Hematopoietic multipotent progenitor cell treated with erythropoietin and hydrocortisone succinate and interleukin-3 and kit ligand, for 15 days (in vitro differentiated cells): Measurements from ENCODE around the gene FNIP1.
A peak's percentile ranks its signal among the peaks of the same experiment; 100 is the strongest.
"Not testable (repeated sequence)": the region's sequence is repeated elsewhere in the genome, so short reads cannot be mapped to it uniquely, and the experiment has no call there.

ENCODE experiments used
- DNase-seq: peaks from one replicate; pipeline ENCODE4 v3.0.0-alpha.2; 2015; ENCODE audit warnings: low spot score

Gene FNIP1

GRCh38 chr5:131749723-131750470 is 46.9 kb downstream of the FNIP1 start:
- no peak for DNase-seq

DNA sequence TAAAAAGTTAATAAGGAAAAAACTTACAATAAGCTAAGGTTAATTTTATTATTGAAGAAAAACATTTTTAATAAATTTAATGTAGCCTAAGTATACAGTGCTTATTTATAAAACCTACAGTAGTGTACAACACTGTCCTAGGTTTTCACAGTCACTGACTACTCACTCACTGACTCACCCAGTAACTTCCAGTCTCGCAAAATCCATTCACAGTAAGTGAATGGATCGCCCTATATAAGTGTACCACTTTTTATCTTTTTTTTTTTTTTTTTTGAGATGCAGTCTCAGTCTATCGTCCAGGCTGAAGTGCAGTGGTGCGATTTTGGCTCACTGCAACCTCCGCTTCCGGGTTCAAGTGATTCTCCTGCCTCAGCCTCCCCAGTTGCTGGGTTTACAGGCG is 47.7 kb downstream of the FNIP1 start:
- no peak for DNase-seq

GRCh38 chr5:131747180-131748105 is 49.4 kb downstream of the FNIP1 start:
- peak; percentile 75 for DNase-seq

GRCh38 chr5:131746423-131746822 is 50.4 kb downstream of the FNIP1 start:
- DNase-seq: no peak

DNA sequence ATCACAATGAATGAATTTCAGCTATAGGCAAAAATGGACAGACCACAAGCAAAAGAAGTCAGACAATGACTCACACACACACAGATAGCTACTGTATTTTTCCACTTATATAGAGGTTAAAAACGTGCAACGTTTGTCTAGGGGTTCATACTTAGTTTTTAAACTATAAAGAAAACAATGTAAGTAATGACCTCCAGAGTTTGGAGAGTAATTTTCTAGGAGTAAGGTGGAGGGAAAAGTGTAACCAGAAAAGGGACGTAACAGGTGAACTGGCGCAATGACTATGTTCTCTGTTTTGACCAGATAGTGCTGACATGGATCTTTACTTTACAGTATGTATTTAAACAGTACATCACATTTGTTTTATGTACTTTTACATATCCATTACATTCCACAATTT is 51.1 kb downstream of the FNIP1 start:
- no peak for DNase-seq

DNA sequence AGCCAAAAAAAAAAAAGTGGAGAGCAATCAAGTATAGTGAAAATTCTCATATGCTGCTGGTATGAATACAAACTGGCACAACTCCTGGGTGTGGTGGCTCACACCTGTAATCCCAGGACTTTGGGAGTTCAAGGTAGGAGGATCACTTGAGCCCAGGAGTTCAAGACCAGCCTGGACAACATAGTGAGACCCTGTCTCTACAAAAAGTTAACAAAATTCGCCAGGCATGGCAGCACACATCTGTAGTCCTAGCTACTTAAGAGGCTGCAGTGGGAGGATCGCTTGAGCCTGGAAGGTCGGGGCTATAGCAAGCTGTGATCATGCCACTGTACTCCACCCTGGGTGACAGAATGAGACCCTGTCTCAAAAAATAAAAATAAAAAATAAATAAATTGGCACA is 51.7 kb downstream of the FNIP1 start:
- DNase-seq: no peak

- DNase-seq: no peak
These were observed 56.3 kb downstream of the FNIP1 start for GRCh38 chr5:131740477-131740876.

GRCh38 chr5:131735393-131735792 is 61.4 kb downstream of the FNIP1 start:
- no peak for DNase-seq

- not testable (repeated sequence) for DNase-seq
These were observed 61.9 kb downstream of the FNIP1 start for GRCh38 chr5:131734939-131735338.

GRCh38 chr5:131729292-131729691 is 67.5 kb downstream of the FNIP1 start:
- DNase-seq: not testable (repeated sequence)

DNA sequence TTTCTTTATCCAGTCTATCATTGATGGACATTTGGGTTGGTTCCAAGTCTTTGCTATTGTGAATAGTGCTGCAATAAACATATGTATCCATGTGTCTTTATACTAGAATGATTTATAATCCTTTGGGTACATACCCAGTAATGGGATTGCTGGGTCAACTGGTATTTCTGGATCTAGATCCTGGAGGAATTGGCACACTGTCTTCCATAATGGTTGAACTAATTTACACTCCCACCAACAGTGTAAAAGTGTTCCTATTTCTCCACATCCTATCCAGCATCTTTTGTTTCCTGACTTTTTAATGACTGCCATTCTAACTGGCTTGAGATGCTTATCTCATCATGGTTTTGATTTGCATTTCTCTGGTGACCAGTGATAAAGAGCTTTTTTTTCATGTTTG is 72.7 kb downstream of the FNIP1 start:
- not testable (repeated sequence) for DNase-seq

- no peak for DNase-seq
These were observed 76.1 kb downstream of the FNIP1 start for GRCh38 chr5:131720714-131721113.

DNA sequence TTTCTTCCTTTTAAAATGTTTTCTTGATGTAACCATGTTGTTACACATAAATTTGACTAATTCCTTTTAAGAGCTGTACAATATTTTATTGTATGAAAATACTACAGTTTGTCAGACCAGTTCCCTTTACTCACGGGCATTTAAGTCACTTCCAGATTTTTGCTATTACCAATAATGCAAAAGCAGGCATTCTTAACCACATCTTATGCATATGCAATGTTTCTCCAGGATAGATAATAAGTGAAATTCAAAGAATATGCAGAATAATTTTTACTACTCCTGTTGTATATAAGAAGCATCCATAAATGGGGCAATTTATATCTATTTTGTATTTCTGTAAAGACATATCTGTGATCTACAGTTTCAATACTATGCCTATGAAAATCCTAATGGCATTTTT is 77.3 kb downstream of the FNIP1 start:
- DNase-seq: no peak

DNA sequence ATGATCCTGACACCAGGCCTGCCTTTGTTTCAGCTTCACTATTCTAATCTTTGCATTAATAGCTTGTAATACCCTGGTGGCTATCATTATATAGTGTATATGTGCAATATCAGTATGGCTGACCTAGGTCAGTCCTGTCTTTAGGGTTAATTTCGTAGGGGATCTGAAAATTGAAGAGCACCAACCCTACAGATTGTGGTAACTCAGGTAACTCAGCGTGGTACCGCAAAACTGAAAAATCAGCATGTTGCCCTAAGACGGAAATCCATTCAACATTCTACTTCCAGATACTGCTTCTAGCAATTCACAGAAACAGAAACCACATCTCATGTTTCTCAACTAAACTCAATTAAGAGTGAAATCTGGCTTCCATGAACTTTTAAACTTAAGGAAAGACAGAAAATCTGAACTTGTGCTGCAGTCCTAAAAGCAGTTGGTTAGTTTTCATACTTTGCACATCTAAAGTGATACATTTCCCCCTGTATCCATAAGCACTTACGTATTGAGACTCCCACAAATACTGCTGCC is 78.3 kb downstream of the FNIP1 start:
- DNase-seq: no peak

DNA sequence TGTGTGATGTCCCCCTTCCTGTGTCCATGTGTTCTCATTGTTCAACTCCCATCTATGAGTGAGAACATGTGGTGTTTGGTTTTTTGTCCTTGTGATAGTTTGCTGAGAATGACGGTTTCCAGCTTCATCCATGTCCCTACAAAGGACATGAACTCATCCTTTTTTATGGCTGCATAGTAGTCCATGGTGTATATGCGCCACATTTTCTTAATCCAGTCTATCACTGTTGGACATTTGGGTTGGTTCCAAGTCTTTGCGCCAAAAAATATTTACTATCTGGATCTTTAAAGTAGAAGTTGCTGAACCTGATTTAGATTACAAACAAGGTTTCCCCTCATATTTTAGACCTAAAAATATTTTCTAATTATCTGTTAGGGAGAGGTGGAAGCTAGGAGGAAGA is 79.7 kb downstream of the FNIP1 start:
- DNase-seq: not testable (repeated sequence)

GRCh38 chr5:131716650-131717049 is 80.2 kb downstream of the FNIP1 start:
- DNase-seq: no peak

- DNase-seq: no peak
These were observed 86.4 kb downstream of the FNIP1 start for GRCh38 chr5:131710391-131710790.

GRCh38 chr5:131709043-131709442 is 87.8 kb downstream of the FNIP1 start:
- no peak for DNase-seq

DNA sequence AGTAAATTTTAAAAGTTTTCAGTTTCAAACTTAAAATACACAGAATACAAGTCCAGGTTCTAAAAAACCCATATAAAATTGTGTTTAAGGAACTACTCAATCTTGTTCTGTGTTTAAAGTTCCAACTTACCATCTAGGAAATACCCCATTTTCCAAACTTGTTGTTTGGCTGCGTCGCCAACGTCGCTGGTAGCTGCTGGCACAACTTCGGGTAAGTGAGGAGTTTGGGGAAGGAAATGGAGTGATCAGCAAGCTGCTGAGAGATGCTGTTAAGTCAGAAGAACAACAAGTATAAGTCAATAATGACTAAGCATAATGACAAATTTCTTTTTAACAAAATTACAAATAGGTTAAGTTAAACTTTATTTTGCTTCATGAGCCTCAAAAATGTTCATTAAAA is 90.5 kb downstream of the FNIP1 start:
- DNase-seq: peak; percentile 30

DNA sequence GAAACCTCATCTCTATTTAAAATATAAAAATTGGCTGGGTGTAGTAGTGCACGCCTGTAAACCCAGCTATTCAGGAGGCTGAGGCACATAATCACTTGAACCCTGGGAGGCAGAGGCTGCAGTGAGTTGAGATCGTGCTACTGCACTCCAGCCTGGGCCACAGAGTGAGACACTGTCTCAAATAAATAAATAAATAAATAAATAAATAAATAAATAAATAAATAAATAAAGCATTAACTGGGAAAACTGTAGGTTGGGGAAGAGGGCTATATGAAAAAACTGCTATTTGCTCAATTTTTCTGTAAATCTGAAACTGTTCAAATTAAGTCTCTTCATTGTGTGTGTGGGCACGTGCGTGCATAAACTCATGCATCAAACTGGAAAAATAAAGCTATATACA is 101.9 kb downstream of the FNIP1 start:
- DNase-seq: no peak

- no peak for DNase-seq
These were observed 102.9 kb downstream of the FNIP1 start for GRCh38 chr5:131693894-131694293.

GRCh38 chr5:131685516-131686171 is 111.2 kb downstream of the FNIP1 start:
- DNase-seq: no peak
